Stimulated activated naive CD4-positive, alpha-beta T cell treated with Interleukin-2 at 50 U/mL for 16 hours (primary cell): ENCODE measurements around the gene EEF2KMT.
A peak's percentile ranks its signal among the peaks of the same experiment; 100 is the strongest.
"Not testable (repeated sequence)": the region's sequence is repeated elsewhere in the genome, so short reads cannot be mapped to it uniquely, and the experiment has no call there.

Source experiments
- DNase-seq: peaks from one replicate; lab custom pipeline; 2025; lab: John Stamatoyannopoulos, UW

The EEF2KMT gene

GRCh38 chr16:5095145-5095830 is 2.3 kb downstream of the EEF2KMT start:
- not testable (repeated sequence) for DNase-seq

GRCh38 chr16:5093746-5094145 is 3.8 kb downstream of the EEF2KMT start:
- not testable (repeated sequence) for DNase-seq

GRCh38 chr16:5093081-5093480 is 4.5 kb downstream of the EEF2KMT start:
- not testable (repeated sequence) for DNase-seq

- DNase-seq, result not testable (repeated sequence)
Observed at GRCh38 chr16:5090592-5090991, 7.0 kb downstream of the EEF2KMT start.

- not testable (repeated sequence) for DNase-seq
Observed at GRCh38 chr16:5089911-5090555, 7.6 kb downstream of the EEF2KMT start.

GRCh38 chr16:5088936-5089335 is 8.7 kb downstream of the EEF2KMT start:
- DNase-seq, result not testable (repeated sequence)

- not testable (repeated sequence) for DNase-seq
Observed at GRCh38 chr16:5088086-5088790, 9.4 kb downstream of the EEF2KMT start.

GRCh38 chr16:5085716-5086115 is 11.9 kb downstream of the EEF2KMT start:
- DNase-seq, result not testable (repeated sequence)

- peak; percentile 47 for DNase-seq
Observed at GRCh38 chr16:5084802-5085201, 12.8 kb downstream of the EEF2KMT start.

GRCh38 chr16:5084099-5084731 is 13.4 kb downstream of the EEF2KMT start:
- not testable (repeated sequence) for DNase-seq

GRCh38 chr16:5083646-5084045 is 13.9 kb downstream of the EEF2KMT start:
- DNase-seq, result not testable (repeated sequence)

- not testable (repeated sequence) for DNase-seq
Observed at GRCh38 chr16:5080996-5081395, 16.6 kb downstream of the EEF2KMT start.

GRCh38 chr16:5080461-5080860 is 17.1 kb downstream of the EEF2KMT start:
- not testable (repeated sequence) for DNase-seq

- DNase-seq, result no peak
Observed at GRCh38 chr16:5078626-5079025, 19.0 kb downstream of the EEF2KMT start.

GRCh38 chr16:5077304-5077703 is 20.3 kb downstream of the EEF2KMT start:
- no peak for DNase-seq

GRCh38 chr16:5075637-5076036 is 22.0 kb downstream of the EEF2KMT start:
- DNase-seq, result no peak

GRCh38 chr16:5073771-5074170 is 23.8 kb downstream of the EEF2KMT start:
- DNase-seq, result not testable (repeated sequence)

GRCh38 chr16:5073279-5073629 is 24.3 kb downstream of the EEF2KMT start:
- no peak for DNase-seq

GRCh38 chr16:5072334-5073278 is 25.0 kb downstream of the EEF2KMT start:
- no peak for DNase-seq

- DNase-seq, result peak; percentile 87
Observed at GRCh38 chr16:5071681-5072333, 25.8 kb downstream of the EEF2KMT start, which contains the start of gene ALG1. Gene ALG1 (plus strand): TSS chr16:5071843. CDS start chr16:5071850, 7 bp downstream.

- no peak for DNase-seq
Observed at GRCh38 chr16:5071341-5071680, 26.3 kb downstream of the EEF2KMT start.
